Measurements from ENCODE around the gene IRAK2. TPM values are rescaled to one million over a fixed set of nuclear protein-coding genes. Genes with fewer than 3 reads are reported as not detected.
"Not testable (repeated sequence)": the region's sequence is repeated elsewhere in the genome, so short reads cannot be mapped to it uniquely, and the experiment has no call there.

The IRAK2 gene
- polyA plus RNA-seq, 2 of the 4 experiments (the other 2 are of a cell fraction): 7.9 to 12.5 TPM

DNA sequence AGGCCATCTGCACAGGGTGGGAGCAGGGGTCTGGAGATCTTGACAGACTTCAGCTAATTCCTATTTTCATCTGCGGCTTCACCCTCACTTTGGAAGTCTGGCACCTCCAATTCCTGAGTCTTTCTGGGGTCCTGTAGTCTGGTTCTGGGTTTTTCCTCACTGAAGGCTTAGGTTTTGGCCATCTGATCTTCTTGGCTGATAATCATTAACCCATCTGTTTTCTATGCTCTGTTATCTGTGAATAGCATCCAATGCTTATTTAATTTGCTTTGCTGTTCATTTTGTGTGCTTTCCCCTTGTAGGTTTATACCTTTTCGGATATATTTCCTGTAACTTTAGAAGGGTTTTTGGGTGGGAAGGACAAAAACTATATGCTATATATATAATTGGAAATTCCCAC is 101.1 kb downstream of the IRAK2 start:
- no peak overlapping the region for H3K4me3 ChIP-seq
- WGBS (ENCODE audit: missing lambda C conversion rate): 92% methylated on average over 2 of the region's 2 CpGs
- FAIRE-seq: no peak
- no peak for DNase-seq (ENCODE audit: low read depth in 1 of 2, low spot score in 1 of 2)
- no peaks in the 10 kb centered on the region for H3K9me3 ChIP-seq
- 0 out of 3 replicates have a peak, but pooled peaks cover 3% of the 10 kb centered on the region for H3K4me1 ChIP-seq
- ATAC-seq: no peak
- no peak overlapping the region for H3K4me2 ChIP-seq
- ChIA-PET POLR2A (no interaction called here), CTCF (interaction anchor here (0.6 to 1.3 kb wide), 5 partner anchors 11 to 764 kb away, joined by 3 to 5 read pairs (median 3); no protein-coding TSS in a partner anchor)
- TF ChIP-seq TFCP2L1 (CRISPR knock-in tag; IDR thresholded peaks at IDR 0.05) (no peak), HOXB5 (CRISPR knock-in tag; IDR thresholded peaks at IDR 0.05) (no peak), SREBF2 (IDR thresholded peaks at IDR 0.05) (no peak), ZC3H11A (IDR thresholded peaks at IDR 0.05) (no peak), RCOR1 (IDR thresholded peaks at IDR 0.05; ENCODE audit: low read depth, low read length) (no peak), TP53 (CRISPR knock-in tag; IDR thresholded peaks at IDR 0.05) (no peak), POLR2AphosphoS2 (conservative IDR thresholded peaks at IDR 0.05; ENCODE audit: low read length) (no peak), PBX3 (IDR thresholded peaks at IDR 0.05) (no peak), KDM1A (IDR thresholded peaks at IDR 0.05; ENCODE audit: low read depth) (no peak), NPAS2 (CRISPR knock-in tag; IDR thresholded peaks at IDR 0.05; ENCODE audit: borderline replicate concordance) (no peak), HOXB13 (CRISPR knock-in tag; IDR thresholded peaks at IDR 0.05; ENCODE audit: low read depth) (no peak)
- TF ChIP-seq, protein P1, sequence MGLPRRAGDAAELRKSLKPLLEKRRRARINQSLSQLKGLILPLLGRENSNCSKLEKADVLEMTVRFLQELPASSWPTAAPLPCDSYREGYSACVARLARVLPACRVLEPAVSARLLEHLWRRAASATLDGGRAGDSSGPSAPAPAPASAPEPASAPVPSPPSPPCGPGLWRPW (IDR thresholded peaks at IDR 0.05): no peak
- H3K27ac ChIP-seq: no peak overlapping the region

DNA sequence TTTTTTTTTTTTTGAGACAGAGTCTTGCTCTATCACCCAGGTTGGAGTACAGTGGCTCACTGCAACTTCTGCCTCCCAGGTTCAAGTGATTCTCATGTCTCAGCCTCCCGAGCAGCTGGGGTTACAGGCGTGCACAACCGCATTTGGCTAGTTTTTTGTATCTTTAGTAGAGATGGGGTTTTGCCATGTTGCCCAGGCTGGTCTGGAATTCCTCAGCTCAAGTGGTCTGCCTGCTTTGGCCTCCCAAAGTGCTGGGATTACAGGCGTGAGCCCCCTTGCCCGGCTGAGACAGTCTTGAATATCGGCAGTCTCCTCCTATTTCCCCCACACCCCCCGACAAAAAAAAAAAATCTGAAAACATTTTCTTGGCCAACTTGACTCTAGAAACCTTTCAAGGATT is 102.2 kb downstream of the IRAK2 start:
- CTCF ChIA-PET: interaction anchor here (0.7 to 0.8 kb wide), 2 partner anchors 15 to 41 kb away, joined by 3 read pairs; no protein-coding TSS in a partner anchor
- H3K4me2 ChIP-seq; H3K9me3 ChIP-seq; H3K4me1 ChIP-seq; POLR2A ChIA-PET; DNase-seq (ENCODE audit: low read depth in 1 of 2, low spot score in 1 of 2); ATAC-seq; H3K27ac ChIP-seq; H3K4me3 ChIP-seq; FAIRE-seq: not testable (repeated sequence)
- WGBS (ENCODE audit: missing lambda C conversion rate): 86% methylated on average over 7 of the region's 7 CpGs

- FAIRE-seq (no peak), ATAC-seq (no peak), DNase-seq (ENCODE audit: low read depth in 1 of 2, low spot score in 1 of 2) (no peak)
- POLR2A ChIA-PET: no interaction called here
- Histone ChIP-seq H3K9me3 (no peaks in the 10 kb centered on the region), H3K4me3 (no peak overlapping the region), H3K4me1 (0 out of 3 replicates have a peak, but pooled peaks cover 3% of the 10 kb centered on the region), H3K27ac (no peak overlapping the region), H3K4me2 (no peak overlapping the region)
- TF ChIP-seq EHMT2 (IDR thresholded peaks at IDR 0.05; ENCODE audit: low read depth) (no peak), CEBPB (IDR thresholded peaks at IDR 0.05) (no peak)
- CTCF ChIA-PET: interaction anchor here (1.4 to 3.4 kb wide), 3 partner anchors 12 to 322 kb away, joined by 3 to 9 read pairs (median 3); no protein-coding TSS in a partner anchor
Observed at GRCh38 chr3:10268116-10268515, 103.4 kb downstream of the IRAK2 start.

GRCh38 chr3:10268930-10269329 is 104.2 kb downstream of the IRAK2 start:
- ChIA-PET CTCF (interaction anchor here (1.4 to 3.4 kb wide), 4 partner anchors 11 to 322 kb away, joined by 3 to 15 read pairs (median 6); no protein-coding TSS in a partner anchor), POLR2A (no interaction called here)
- Histone ChIP-seq H3K27ac (no peak overlapping the region), H3K9me3 (no peaks in the 10 kb centered on the region), H3K4me2 (no peak overlapping the region), H3K4me3 (no peak overlapping the region), H3K4me1 (peaks cover 3% of the 10 kb centered on the region; the same call in 1 of the 3 replicates)
- ATAC-seq: no peak
- no peak for DNase-seq (ENCODE audit: low read depth in 1 of 2, low spot score in 1 of 2)
- no peak for FAIRE-seq
- WGBS (ENCODE audit: missing lambda C conversion rate): 91% methylated on average over 5 of the region's 5 CpGs
- no peak for TF ChIP-seq FOSB (CRISPR knock-in tag; IDR thresholded peaks at IDR 0.05)
- TF ChIP-seq NPAS2 (CRISPR knock-in tag; IDR thresholded peaks at IDR 0.05; ENCODE audit: borderline replicate concordance): no peak
- no peak for TF ChIP-seq HOXB5 (CRISPR knock-in tag; IDR thresholded peaks at IDR 0.05)
- no peak for TF ChIP-seq CBX2 (IDR thresholded peaks at IDR 0.05; ENCODE audit: borderline replicate concordance, low read depth)
- TF ChIP-seq, protein P2, sequence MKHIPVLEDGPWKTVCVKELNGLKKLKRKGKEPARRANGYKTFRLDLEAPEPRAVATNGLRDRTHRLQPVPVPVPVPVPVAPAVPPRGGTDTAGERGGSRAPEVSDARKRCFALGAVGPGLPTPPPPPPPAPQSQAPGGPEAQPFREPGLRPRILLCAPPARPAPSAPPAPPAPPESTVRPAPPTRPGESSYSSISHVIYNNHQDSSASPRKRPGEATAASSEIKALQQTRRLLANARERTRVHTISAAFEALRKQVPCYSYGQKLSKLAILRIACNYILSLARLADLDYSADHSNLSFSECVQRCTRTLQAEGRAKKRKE (CRISPR knock-in tag; IDR thresholded peaks at IDR 0.05; ENCODE audit: low read depth): no peak
- no peak for TF ChIP-seq MAFK (IDR thresholded peaks at IDR 0.05; ENCODE audit: partially characterized antibody)
- TF ChIP-seq ZNF302 (CRISPR knock-in tag; IDR thresholded peaks at IDR 0.05): no peak
- TF ChIP-seq FOXS1 (CRISPR knock-in tag; IDR thresholded peaks at IDR 0.05): no peak
- TF ChIP-seq, protein P1 (IDR thresholded peaks at IDR 0.05): no peak
- no peak for TF ChIP-seq CHD2 (IDR thresholded peaks at IDR 0.05; ENCODE audit: low read length, partially characterized antibody)
- TF ChIP-seq JUN (IDR thresholded peaks at IDR 0.05): no peak
- no peak for TF ChIP-seq KDM5A (IDR thresholded peaks at IDR 0.05)
- TF ChIP-seq PHF8 (IDR thresholded peaks at IDR 0.05; ENCODE audit: borderline replicate concordance, low read depth): no peak
- no peak for TF ChIP-seq ZSCAN20 (CRISPR knock-in tag; IDR thresholded peaks at IDR 0.05)
- TF ChIP-seq CTCF (IDR thresholded peaks at IDR 0.05): no peak
- TF ChIP-seq EHMT2 (IDR thresholded peaks at IDR 0.05; ENCODE audit: low read depth): no peak
- TF ChIP-seq MAZ (IDR thresholded peaks at IDR 0.05; ENCODE audit: borderline replicate concordance, low read depth, low read length): no peak

Data from A549 (cell line).